Upper lobe of left lung (tissue), 4 donors: ENCODE data around the gene ZNF423.

Experiments used
- CTCF ChIP-seq, 6 experiments: fragments of 450-650 bp in 4 of 6; fragments of 200-600 bp in 2 of 6; sonication (generic) in 2 of 6; IDR thresholded peaks; one replicate each; pipeline ENCODE4 v1.5.1; 2016 to 2019; ENCODE audit warnings: antibody characterized with exemption in 6 of 6
- EP300 ChIP-seq, 4 donors: sonication (generic); formaldehyde crosslinking; IDR thresholded peaks; one replicate each; pipeline ENCODE4 v1.5.1; 2017; ENCODE audit warnings: antibody characterized with exemption in 4 of 4, control low read depth in 2 of 4
- POLR2A ChIP-seq, 4 donors: fragments of 450-650 bp; IDR thresholded peaks; one replicate each; pipeline ENCODE4 v1.5.1; 2016 to 2017; ENCODE audit warnings: antibody characterized with exemption in 4 of 4, mild to moderate bottlenecking in 2 of 4
- POLR2AphosphoS5 ChIP-seq, 2 donors: sonication (generic); formaldehyde crosslinking; IDR thresholded peaks; one replicate each; pipeline ENCODE4 v1.5.1; 2017; ENCODE audit warnings: antibody characterized with exemption in 2 of 2

- TF ChIP-seq CTCF (IDR thresholded peaks at IDR 0.05), result no peak
- TF ChIP-seq POLR2A (IDR thresholded peaks at IDR 0.05), result no peak
- TF ChIP-seq EP300 (IDR thresholded peaks at IDR 0.05), result no peak
- no peak for TF ChIP-seq POLR2AphosphoS5 (IDR thresholded peaks at IDR 0.05)
Observed at GRCh38 chr16:49550666-49551065, 305.2 kb downstream of the ZNF423 start.
